K562 (cell line): ENCODE results near the gene KNOP1.

Experiments used
- CBX3 ChIP-seq, 2 experiments: IDR thresholded peaks; 1 replicate in 1 of 2; 2 replicates in 1 of 2; pipeline ENCODE4 v1.6.1; 2012; ENCODE audit warnings: inconsistent platforms in 2 of 2, low read length in 2 of 2, borderline replicate concordance in 1 of 2, control low read depth in 1 of 2
- CTCF ChIP-seq, 3 experiments: IDR thresholded peaks in 2 of 3; conservative IDR thresholded peaks in 1 of 3; 2 replicates each; pipeline ENCODE4 v1.5.1; 2011 to 2012; ENCODE audit warnings: low read length in 3 of 3, mild to moderate bottlenecking in 3 of 3, control low read depth in 2 of 3, improper control_type of control experiment in 1 of 3, inconsistent platforms in 1 of 3, low read depth in 1 of 3, mixed read lengths in 1 of 3, moderate library complexity in 1 of 3; ENCODE audit not compliant: insufficient read depth in 2 of 3
- IRF2 ChIP-seq: sonication (generic); formaldehyde crosslinking; IDR thresholded peaks from 2 replicates; pipeline ENCODE4 v1.8.1; 2022; ENCODE audit warnings: mild to moderate bottlenecking, missing genetic modification reagents
- POLR2A ChIP-seq: fragments of 450-650 bp; conservative IDR thresholded peaks from 2 replicates; pipeline ENCODE4 v1.6.1; 2016
- ZFP30 ChIP-seq: fragments of 250-450 bp; sonication (Bioruptor Pico); IDR thresholded peaks from 2 replicates; pipeline ENCODE4 v1.8.0; 2022; ENCODE audit warnings: moderate library complexity, mild to moderate bottlenecking, inconsistent platforms, borderline replicate concordance
- ZNF609 ChIP-seq: sonication (generic); formaldehyde crosslinking; IDR thresholded peaks from 2 replicates; pipeline ENCODE4 v1.8.1; 2023; ENCODE audit warnings: missing genetic modification reagents, mild to moderate bottlenecking, borderline replicate concordance
- TF ChIP-seq, protein P1 (sequence below): fragments of 250-450 bp; sonication (Bioruptor Pico); IDR thresholded peaks from 2 replicates; pipeline ENCODE4 v1.4.0; 2020; ENCODE audit warnings: mild to moderate bottlenecking, moderate library complexity
- TF ChIP-seq, protein P2 (sequence below): sonication (generic); formaldehyde crosslinking; IDR thresholded peaks from 2 replicates; pipeline ENCODE4 v1.8.0; 2023; ENCODE audit warnings: mild to moderate bottlenecking, missing genetic modification reagents

DNA sequence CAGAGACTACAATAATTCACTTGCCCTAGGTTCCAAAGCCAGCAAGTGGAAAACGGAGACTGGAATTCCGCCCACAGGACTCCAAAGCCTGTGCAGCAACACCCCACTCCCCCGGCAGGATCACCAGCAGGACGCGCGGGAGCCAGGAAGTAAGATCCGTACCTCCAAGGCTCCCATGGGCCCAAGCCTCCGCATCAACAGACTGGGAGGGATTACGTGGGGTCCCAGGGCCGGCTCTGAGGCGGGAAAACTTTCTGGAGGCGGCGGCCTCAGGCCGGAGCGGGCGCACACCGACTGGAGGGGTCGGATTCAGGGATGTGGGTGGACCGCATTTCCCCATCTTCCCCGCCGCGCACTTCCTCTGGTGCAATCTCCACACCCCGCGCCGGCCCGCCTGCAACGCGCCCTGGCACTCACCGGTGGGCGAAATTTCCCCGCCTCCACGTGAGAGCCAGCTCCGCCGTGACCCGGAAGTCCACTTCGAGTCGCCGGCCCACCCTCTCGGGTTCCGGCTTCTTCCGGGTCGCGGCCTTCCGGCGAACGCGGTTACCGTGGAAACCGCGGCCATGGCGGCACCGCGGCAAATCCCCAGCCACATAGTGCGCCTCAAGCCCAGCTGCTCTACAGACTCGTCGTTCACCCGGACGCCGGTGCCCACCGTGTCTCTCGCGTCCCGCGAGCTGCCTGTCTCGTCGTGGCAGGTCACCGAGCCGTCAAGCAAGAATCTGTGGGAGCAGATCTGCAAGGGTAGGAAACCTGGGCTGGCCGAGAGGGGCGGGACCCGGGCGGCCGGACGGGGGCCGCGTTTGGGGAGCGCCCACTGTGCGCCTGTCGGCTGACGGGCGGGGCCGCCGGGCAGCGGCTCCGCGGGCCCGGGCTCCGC, at the start of gene KNOP1, which contains the start of gene IQCK:
- TF ChIP-seq, protein P1, sequence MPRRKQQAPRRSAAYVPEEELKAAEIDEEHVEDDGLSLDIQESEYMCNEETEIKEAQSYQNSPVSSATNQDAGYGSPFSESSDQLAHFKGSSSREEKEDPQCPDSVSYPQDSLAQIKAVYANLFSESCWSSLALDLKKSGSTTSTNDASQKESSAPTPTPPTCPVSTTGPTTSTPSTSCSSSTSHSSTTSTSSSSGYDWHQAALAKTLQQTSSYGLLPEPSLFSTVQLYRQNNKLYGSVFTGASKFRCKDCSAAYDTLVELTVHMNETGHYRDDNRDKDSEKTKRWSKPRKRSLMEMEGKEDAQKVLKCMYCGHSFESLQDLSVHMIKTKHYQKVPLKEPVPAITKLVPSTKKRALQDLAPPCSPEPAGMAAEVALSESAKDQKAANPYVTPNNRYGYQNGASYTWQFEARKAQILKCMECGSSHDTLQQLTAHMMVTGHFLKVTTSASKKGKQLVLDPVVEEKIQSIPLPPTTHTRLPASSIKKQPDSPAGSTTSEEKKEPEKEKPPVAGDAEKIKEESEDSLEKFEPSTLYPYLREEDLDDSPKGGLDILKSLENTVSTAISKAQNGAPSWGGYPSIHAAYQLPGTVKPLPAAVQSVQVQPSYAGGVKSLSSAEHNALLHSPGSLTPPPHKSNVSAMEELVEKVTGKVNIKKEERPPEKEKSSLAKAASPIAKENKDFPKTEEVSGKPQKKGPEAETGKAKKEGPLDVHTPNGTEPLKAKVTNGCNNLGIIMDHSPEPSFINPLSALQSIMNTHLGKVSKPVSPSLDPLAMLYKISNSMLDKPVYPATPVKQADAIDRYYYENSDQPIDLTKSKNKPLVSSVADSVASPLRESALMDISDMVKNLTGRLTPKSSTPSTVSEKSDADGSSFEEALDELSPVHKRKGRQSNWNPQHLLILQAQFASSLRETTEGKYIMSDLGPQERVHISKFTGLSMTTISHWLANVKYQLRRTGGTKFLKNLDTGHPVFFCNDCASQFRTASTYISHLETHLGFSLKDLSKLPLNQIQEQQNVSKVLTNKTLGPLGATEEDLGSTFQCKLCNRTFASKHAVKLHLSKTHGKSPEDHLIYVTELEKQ (CRISPR knock-in tag), result no peak
- TF ChIP-seq CTCF (IDR thresholded peaks at IDR 0.05 in 2 of 3, conservative IDR thresholded peaks at IDR 0.05 in 1 of 3; ENCODE audit: insufficient read depth in 2 of 3, low read depth in 1 of 3, low read length in 3 of 3), result no peak
- TF ChIP-seq, protein P2, sequence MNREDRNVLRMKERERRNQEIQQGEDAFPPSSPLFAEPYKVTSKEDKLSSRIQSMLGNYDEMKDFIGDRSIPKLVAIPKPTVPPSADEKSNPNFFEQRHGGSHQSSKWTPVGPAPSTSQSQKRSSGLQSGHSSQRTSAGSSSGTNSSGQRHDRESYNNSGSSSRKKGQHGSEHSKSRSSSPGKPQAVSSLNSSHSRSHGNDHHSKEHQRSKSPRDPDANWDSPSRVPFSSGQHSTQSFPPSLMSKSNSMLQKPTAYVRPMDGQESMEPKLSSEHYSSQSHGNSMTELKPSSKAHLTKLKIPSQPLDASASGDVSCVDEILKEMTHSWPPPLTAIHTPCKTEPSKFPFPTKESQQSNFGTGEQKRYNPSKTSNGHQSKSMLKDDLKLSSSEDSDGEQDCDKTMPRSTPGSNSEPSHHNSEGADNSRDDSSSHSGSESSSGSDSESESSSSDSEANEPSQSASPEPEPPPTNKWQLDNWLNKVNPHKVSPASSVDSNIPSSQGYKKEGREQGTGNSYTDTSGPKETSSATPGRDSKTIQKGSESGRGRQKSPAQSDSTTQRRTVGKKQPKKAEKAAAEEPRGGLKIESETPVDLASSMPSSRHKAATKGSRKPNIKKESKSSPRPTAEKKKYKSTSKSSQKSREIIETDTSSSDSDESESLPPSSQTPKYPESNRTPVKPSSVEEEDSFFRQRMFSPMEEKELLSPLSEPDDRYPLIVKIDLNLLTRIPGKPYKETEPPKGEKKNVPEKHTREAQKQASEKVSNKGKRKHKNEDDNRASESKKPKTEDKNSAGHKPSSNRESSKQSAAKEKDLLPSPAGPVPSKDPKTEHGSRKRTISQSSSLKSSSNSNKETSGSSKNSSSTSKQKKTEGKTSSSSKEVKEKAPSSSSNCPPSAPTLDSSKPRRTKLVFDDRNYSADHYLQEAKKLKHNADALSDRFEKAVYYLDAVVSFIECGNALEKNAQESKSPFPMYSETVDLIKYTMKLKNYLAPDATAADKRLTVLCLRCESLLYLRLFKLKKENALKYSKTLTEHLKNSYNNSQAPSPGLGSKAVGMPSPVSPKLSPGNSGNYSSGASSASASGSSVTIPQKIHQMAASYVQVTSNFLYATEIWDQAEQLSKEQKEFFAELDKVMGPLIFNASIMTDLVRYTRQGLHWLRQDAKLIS (CRISPR knock-in tag), result peak; percentile 80
- TF ChIP-seq IRF2 (CRISPR knock-in tag), result 0 out of 2 replicates have a peak, but pooled peaks have one; percentile 40
- TF ChIP-seq ZNF609 (CRISPR knock-in tag), result no peak
- no peak for TF ChIP-seq CBX3 (IDR thresholded peaks at IDR 0.05; ENCODE audit: borderline replicate concordance in 1 of 2, low read length in 2 of 2)
- TF ChIP-seq ZFP30 (CRISPR knock-in tag), result no peak
- TF ChIP-seq POLR2A, result peak; percentile 86
